Fibroblast of pulmonary artery (primary cell): ENCODE results near the gene SOST.
A peak's percentile ranks its signal among the peaks of the same experiment; 100 is the strongest.

Source experiments
- DNase-seq: peaks from one replicate; pipeline ENCODE4 v3.0.0-alpha.2; 2010; ENCODE audit warnings: low read depth
- H3K4me3 ChIP-seq: replicated peaks from 2 replicates; pipeline ENCODE4 v1.5.1; 2011; ENCODE audit warnings: low read depth, mild to moderate bottlenecking, control low read depth, low read length, moderate library complexity
- CTCF ChIP-seq: IDR thresholded peaks from 2 replicates; pipeline ENCODE4 v1.5.1; 2011; ENCODE audit warnings: mild to moderate bottlenecking, control low read depth, low read length, inconsistent platforms; ENCODE audit errors: missing control alignments

Gene SOST

GRCh38 chr17:43767713-43768059 lies 9.1 kb upstream of the SOST start:
- H3K4me3 ChIP-seq, result no peak overlapping the region
- TF ChIP-seq CTCF, result no peak
- no peak for DNase-seq

GRCh38 chr17:43767053-43767712 lies 8.6 kb upstream of the SOST start:
- no peak overlapping the region for H3K4me3 ChIP-seq
- DNase-seq, result no peak
- no peak for TF ChIP-seq CTCF

GRCh38 chr17:43766413-43767052 lies 7.9 kb upstream of the SOST start:
- peak; percentile 92 for TF ChIP-seq CTCF
- peak; percentile 74 for DNase-seq
- H3K4me3 ChIP-seq, result no peak overlapping the region

- H3K4me3 ChIP-seq, result no peak overlapping the region
- DNase-seq, result peak; percentile 96
- peak; percentile 100 for TF ChIP-seq CTCF
These were observed 1.8 kb upstream of the SOST start for GRCh38 chr17:43760254-43760852.

- H3K4me3 ChIP-seq, result no peak overlapping the region
- TF ChIP-seq CTCF, result no peak
- no peak for DNase-seq
These were observed 1.2 kb upstream of the SOST start for GRCh38 chr17:43759836-43760235.

GRCh38 chr17:43758086-43758485 lies 505 bp downstream of the SOST start:
- DNase-seq, result no peak
- TF ChIP-seq CTCF, result no peak
- no peak overlapping the region for H3K4me3 ChIP-seq
